ENCODE measurements around the gene DTNBP1.

Gene DTNBP1

GRCh38 chr6:15582499-15582898, 80.3 kb downstream of the DTNBP1 start:
- DNase-seq: no peak

GRCh38 chr6:15581751-15582150, 81.1 kb downstream of the DTNBP1 start:
- no peak for DNase-seq

GRCh38 chr6:15580326-15580725, 82.5 kb downstream of the DTNBP1 start:
- no peak for DNase-seq

GRCh38 chr6:15578716-15579391, 84.0 kb downstream of the DTNBP1 start:
- no peak for DNase-seq

GRCh38 chr6:15577550-15578171, 85.2 kb downstream of the DTNBP1 start:
- no peak for DNase-seq

GRCh38 chr6:15577106-15577505, 85.7 kb downstream of the DTNBP1 start:
- no peak for DNase-seq

GRCh38 chr6:15575357-15576033, 87.3 kb downstream of the DTNBP1 start:
- DNase-seq: no peak

GRCh38 chr6:15574486-15574885, 88.3 kb downstream of the DTNBP1 start:
- no peak for DNase-seq

GRCh38 chr6:15574023-15574422, 88.8 kb downstream of the DTNBP1 start:
- DNase-seq: no peak

- no peak for DNase-seq
These were observed 89.4 kb downstream of the DTNBP1 start for GRCh38 chr6:15573384-15573783.

GRCh38 chr6:15572296-15573016, 90.4 kb downstream of the DTNBP1 start:
- no peak for DNase-seq

GRCh38 chr6:15570171-15570570, 92.7 kb downstream of the DTNBP1 start:
- no peak for DNase-seq

GRCh38 chr6:15569035-15569995, 93.5 kb downstream of the DTNBP1 start:
- DNase-seq: no peak

- no peak for DNase-seq
These were observed 99.9 kb downstream of the DTNBP1 start for GRCh38 chr6:15562977-15563376.

GRCh38 chr6:15561447-15562199, 101.2 kb downstream of the DTNBP1 start:
- DNase-seq: no peak

GRCh38 chr6:15560713-15561112, 102.1 kb downstream of the DTNBP1 start:
- DNase-seq: no peak

- no peak for DNase-seq
These were observed 105.7 kb downstream of the DTNBP1 start for GRCh38 chr6:15557174-15557573.

- DNase-seq: no peak
These were observed 106.1 kb downstream of the DTNBP1 start for GRCh38 chr6:15556711-15557110.

GRCh38 chr6:15555101-15556038, 107.5 kb downstream of the DTNBP1 start:
- no peak for DNase-seq

GRCh38 chr6:15554728-15555100, 108.1 kb downstream of the DTNBP1 start:
- DNase-seq: no peak
